ENCODE results near the gene CHD2.

- TF ChIP-seq ISL1 (CRISPR knock-in tag; IDR thresholded peaks at IDR 0.05) (no peak), ZFP3 (CRISPR knock-in tag; IDR thresholded peaks at IDR 0.05) (no peak), PATZ1 (CRISPR knock-in tag; IDR thresholded peaks at IDR 0.05; ENCODE audit: borderline replicate concordance) (no peak), CREB5 (CRISPR knock-in tag; IDR thresholded peaks at IDR 0.05; ENCODE audit: low read depth) (no peak), TOX (CRISPR knock-in tag; IDR thresholded peaks at IDR 0.05; ENCODE audit: borderline replicate concordance) (no peak), GLIS3 (CRISPR knock-in tag; IDR thresholded peaks at IDR 0.05) (no peak)
Observed at GRCh38 chr15:92878593-92879053, 21.5 kb upstream of the CHD2 start.
